ENCODE data around the gene IFITM10. TPM values are rescaled to one million over a fixed set of nuclear protein-coding genes. Genes with fewer than 3 reads are reported as not detected.

Gene IFITM10
- polyA plus RNA-seq, 1 of the 3 experiments (the other 2 are of a cell fraction): 0.21 TPM

- H2AFZ ChIP-seq (ENCODE audit: low read depth): no peak overlapping the region
- no peak overlapping the region for H3K4me3 ChIP-seq (ENCODE audit: low read depth in 2 of 2, low read length in 1 of 2)
- H4K20me1 ChIP-seq (ENCODE audit: insufficient read depth): no peaks in the 10 kb centered on the region
- H3K9me3 ChIP-seq: no peaks in the 10 kb centered on the region
- no peak for TF ChIP-seq TAF1 (IDR thresholded peaks at IDR 0.05; ENCODE audit: borderline replicate concordance, low read depth, low read length)
- no peak for TF ChIP-seq TEAD4 (IDR thresholded peaks at IDR 0.05; ENCODE audit: borderline replicate concordance, insufficient read depth)
- no peak for TF ChIP-seq FOSL2 (IDR thresholded peaks at IDR 0.05; ENCODE audit: borderline replicate concordance, low read depth)
- TF ChIP-seq FOXJ3 (CRISPR knock-in tag; IDR thresholded peaks at IDR 0.05): no peak
- no peak for TF ChIP-seq USF2 (IDR thresholded peaks at IDR 0.05; ENCODE audit: borderline replicate concordance, low read depth, low read length)
- TF ChIP-seq EP300 (IDR thresholded peaks at IDR 0.05; ENCODE audit: borderline replicate concordance in 1 of 2, low read depth in 1 of 2, low read length in 1 of 2): no peak
- TF ChIP-seq CTCF (IDR thresholded peaks at IDR 0.05): no peak
- no peak for TF ChIP-seq CHD2 (IDR thresholded peaks at IDR 0.05; ENCODE audit: low read length, partially characterized antibody)
- TF ChIP-seq MAX (IDR thresholded peaks at IDR 0.05; ENCODE audit: low read depth): no peak
- TF ChIP-seq YY1 (IDR thresholded peaks at IDR 0.05; ENCODE audit: low read depth): no peak
- TF ChIP-seq ELF1 (IDR thresholded peaks at IDR 0.05): no peak
- no peak for TF ChIP-seq ZBTB33 (IDR thresholded peaks at IDR 0.05; ENCODE audit: borderline replicate concordance, low read depth)
- TF ChIP-seq JUND (IDR thresholded peaks at IDR 0.05): no peak
- TF ChIP-seq MXI1 (IDR thresholded peaks at IDR 0.05; ENCODE audit: low read depth, low read length): no peak
- no peak for TF ChIP-seq RAD21 (IDR thresholded peaks at IDR 0.05; ENCODE audit: low read length)
- TF ChIP-seq REST (IDR thresholded peaks at IDR 0.05; ENCODE audit: low read depth, low read length): no peak
- TF ChIP-seq TCF12 (IDR thresholded peaks at IDR 0.05): no peak
- no peak overlapping the region for H3K27ac ChIP-seq (ENCODE audit: low read depth in 2 of 2, low read length in 1 of 2)
- H3F3A ChIP-seq (replicated peaks; ENCODE audit: insufficient read depth): no peaks in the 10 kb centered on the region
- ChIA-PET CTCF (interaction anchor here (0.7 to 1.4 kb wide), 2 partner anchors 55 to 84 kb away, joined by 3 to 5 read pairs; no protein-coding TSS in a partner anchor), POLR2A (interaction anchor here (1.3 kb wide), 1 partner anchor 14 kb away, joined by 4 read pairs; the partner anchor contains the start of gene CTSD)
- H3K79me2 ChIP-seq (ENCODE audit: insufficient read depth): no peaks in the 10 kb centered on the region
- no peaks in the 10 kb centered on the region for H3K27me3 ChIP-seq (ENCODE audit: insufficient read depth)
- peaks cover 0 to 13% of the 10 kb centered on the region in 2 experiments; a peak in 2 of 4 replicates for H3K4me1 ChIP-seq (ENCODE audit: control insufficient read depth in 1 of 2, insufficient read depth in 2 of 2, low read depth in 1 of 2, low read length in 1 of 2)
- H3K4me2 ChIP-seq: no peak overlapping the region
- no peak overlapping the region for H3K9ac ChIP-seq
- H3K9me2 ChIP-seq: no peaks in the 10 kb centered on the region
- no CpG with 5 or more reads among the region's 2 CpGs for WGBS (ENCODE audit: low lambda C conversion rate)
- no peaks in the 10 kb centered on the region for H3K36me3 ChIP-seq (replicated peaks in 1 of 2; ENCODE audit: control insufficient read depth in 1 of 2, insufficient read depth in 2 of 2, low read length in 1 of 2)
- no peak for DNase-seq
Measured at GRCh38 chr11:1777737-1778136, 27.3 kb upstream of the IFITM10 start.

Measured in SK-N-SH (cell line).